LoVo (cell line): Measurements from ENCODE around the gene ZMYND10.

Experiments
- DNase-seq: peaks from one replicate; pipeline ENCODE4 v3.0.0-alpha.2; 2016; ENCODE audit warnings: low spot score

The ZMYND10 gene

GRCh38 chr3:50371133-50371685 lies 25.7 kb upstream of the ZMYND10 start:
- DNase-seq: no peak

- DNase-seq: no peak
Observed at GRCh38 chr3:50370594-50370993, 25.1 kb upstream of the ZMYND10 start.

GRCh38 chr3:50369012-50369670 lies 23.6 kb upstream of the ZMYND10 start:
- DNase-seq: no peak

GRCh38 chr3:50365842-50366220 lies 20.3 kb upstream of the ZMYND10 start:
- DNase-seq: no peak

GRCh38 chr3:50365080-50365841 lies 19.7 kb upstream of the ZMYND10 start:
- peak; percentile 91 for DNase-seq

GRCh38 chr3:50364573-50365079 lies 19.1 kb upstream of the ZMYND10 start:
- DNase-seq: no peak

- no peak for DNase-seq
Observed at GRCh38 chr3:50359760-50360110, 14.2 kb upstream of the ZMYND10 start.

- DNase-seq: peak; percentile 98
Observed at GRCh38 chr3:50358911-50359759, 13.6 kb upstream of the ZMYND10 start, which contains the start of gene TMEM115. Gene TMEM115 (minus strand): TSS chr3:50359521. CDS start chr3:50359063, 458 bp downstream.

GRCh38 chr3:50358355-50358910 lies 12.9 kb upstream of the ZMYND10 start:
- DNase-seq: no peak

- DNase-seq: no peak
Observed at GRCh38 chr3:50357481-50357880, 11.9 kb upstream of the ZMYND10 start.

- DNase-seq: no peak
Observed at GRCh38 chr3:50356553-50356952, 11.0 kb upstream of the ZMYND10 start.

GRCh38 chr3:50355829-50356552 lies 10.5 kb upstream of the ZMYND10 start:
- no peak for DNase-seq

- DNase-seq: no peak
Observed at GRCh38 chr3:50354850-50355249, 9.3 kb upstream of the ZMYND10 start.

- DNase-seq: no peak
Observed at GRCh38 chr3:50354186-50354764, 8.7 kb upstream of the ZMYND10 start.

GRCh38 chr3:50353245-50354004 lies 7.9 kb upstream of the ZMYND10 start:
- DNase-seq: no peak

- DNase-seq: no peak
Observed at GRCh38 chr3:50352781-50353180, 7.2 kb upstream of the ZMYND10 start.

GRCh38 chr3:50351323-50351697 lies 5.8 kb upstream of the ZMYND10 start:
- DNase-seq: no peak

- DNase-seq: peak; percentile 96
Observed at GRCh38 chr3:50350527-50351322, 5.2 kb upstream of the ZMYND10 start, which contains the start of the genes CYB561D2 and NPRL2. Gene CYB561D2 (plus strand): TSS chr3:50350862. CDS start chr3:50351434, 572 bp downstream. Gene NPRL2 (minus strand): TSS chr3:50350775. CDS start chr3:50350652, 123 bp downstream.

- no peak for DNase-seq
Observed at GRCh38 chr3:50350213-50350526, 4.6 kb upstream of the ZMYND10 start.
